Measurements from ENCODE around the gene TMEM123. TPM values are rescaled to one million over a fixed set of nuclear protein-coding genes. Genes with fewer than 3 reads are reported as not detected.

The TMEM123 gene
- total and polyA plus RNA-seq, 5 donors from 2014 or later: 330 to 771 (median 608) TPM

DNA sequence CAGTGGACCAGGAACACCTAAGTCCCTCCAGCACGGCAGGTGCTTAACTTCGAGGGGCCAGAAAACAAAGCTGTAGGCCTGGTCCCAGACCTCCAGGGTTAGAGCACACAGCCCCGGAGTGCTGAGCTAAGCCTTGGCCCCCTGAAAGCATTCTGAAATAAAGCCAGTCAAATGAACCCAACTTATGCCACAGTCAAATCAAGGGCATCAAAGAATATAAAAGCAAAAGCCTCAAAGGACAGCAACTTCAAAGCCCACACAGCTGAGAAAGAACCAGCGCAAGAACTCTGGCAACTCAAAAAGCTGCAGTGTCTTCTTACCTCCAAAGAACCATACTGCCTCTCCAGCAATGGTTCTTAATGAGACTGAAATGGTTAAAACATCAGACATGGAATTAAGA is 39.1 kb downstream of the TMEM123 start:
- Histone ChIP-seq H3K4me3 (ENCODE audit: low read depth, low read length) (peak overlapping the region; percentile 83), H3K27me3 (ENCODE audit: control insufficient read depth, insufficient read depth, low read length) (no peaks in the 10 kb centered on the region), H3K36me3 (ENCODE audit: control insufficient read depth, insufficient read depth, low read length) (peaks cover 5% of the 10 kb centered on the region), H3K4me1 (ENCODE audit: control insufficient read depth, insufficient read depth, low read length, poor library complexity, severe bottlenecking) (peaks cover 81% of the 10 kb centered on the region), H3K27ac (ENCODE audit: insufficient read depth, low read length, poor library complexity, severe bottlenecking) (peak overlapping the region; percentile 65), H3K9me3 (ENCODE audit: control insufficient read depth in 2 of 2, low read length in 2 of 2) (no peaks in the 10 kb centered on the region)
- DNase-seq (peak in 2 of 3 donors; percentile 43 to 65), ATAC-seq (ENCODE audit: low read depth in 2 of 2) (peak in 1 of 2 donors; percentile 4)
- peak overlapping the region; percentile 52 to 86 (median 84) for H3K4me3 Mint-ChIP-seq
- H3K36me3 Mint-ChIP-seq: peaks cover 21% of the 10 kb centered on the region
- H3K4me1 Mint-ChIP-seq: peaks cover 45 to 96% (median 74%) of the 10 kb centered on the region in 4 donors
- H3K27me3 Mint-ChIP-seq: no peaks in the 10 kb centered on the region
- H3K27ac Mint-ChIP-seq: peak overlapping the region; percentile 85 to 100 (median 90)
- peaks cover 0 to 3% (median 0%) of the 10 kb centered on the region in 7 donors for H3K9me3 Mint-ChIP-seq

DNA sequence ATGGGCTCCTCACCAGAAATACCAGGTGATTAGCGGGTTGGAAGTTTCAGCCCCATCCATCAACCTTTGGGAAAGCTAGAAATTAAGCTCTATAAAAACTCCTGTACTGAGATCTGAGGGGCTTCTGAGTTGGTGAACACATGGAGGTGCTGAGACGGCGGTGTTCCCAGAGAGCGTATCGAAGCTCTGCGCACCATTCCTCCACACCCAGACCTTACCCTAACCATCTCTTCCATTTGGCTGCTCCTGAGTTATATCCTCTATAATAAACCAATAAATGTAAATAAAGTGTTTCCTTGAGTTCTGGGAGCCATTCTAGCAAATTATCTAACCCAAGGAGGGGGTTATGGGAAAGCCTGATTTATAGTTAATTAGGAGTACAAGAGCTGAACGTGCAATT is 41.4 kb downstream of the TMEM123 start:
- Mint-ChIP-seq H3K27ac (peak overlapping the region; percentile 20 to 95 (median 59)), H3K27me3 (no peaks in the 10 kb centered on the region), H3K4me3 (peak overlapping the region in 1 of 4 donors; percentile 21), H3K4me1 (peaks cover 41 to 96% (median 69%) of the 10 kb centered on the region in 4 donors), H3K36me3 (peaks cover 25% of the 10 kb centered on the region), H3K9me3 (no peaks in the 10 kb centered on the region)
- peaks cover 84% of the 10 kb centered on the region for H3K4me1 ChIP-seq (ENCODE audit: control insufficient read depth, insufficient read depth, low read length, poor library complexity, severe bottlenecking)
- DNase-seq (no peak), ATAC-seq (ENCODE audit: low read depth in 2 of 2) (no peak)
- no peaks in the 10 kb centered on the region for H3K27me3 ChIP-seq (ENCODE audit: control insufficient read depth, insufficient read depth, low read length)
- H3K4me3 ChIP-seq (ENCODE audit: low read depth, low read length): peak overlapping the region; percentile 1
- H3K27ac ChIP-seq (ENCODE audit: insufficient read depth, low read length, poor library complexity, severe bottlenecking): no peak overlapping the region
- peaks cover 11% of the 10 kb centered on the region for H3K36me3 ChIP-seq (ENCODE audit: control insufficient read depth, insufficient read depth, low read length)
- no peaks in the 10 kb centered on the region for H3K9me3 ChIP-seq (ENCODE audit: control insufficient read depth in 2 of 2, low read length in 2 of 2)

DNA sequence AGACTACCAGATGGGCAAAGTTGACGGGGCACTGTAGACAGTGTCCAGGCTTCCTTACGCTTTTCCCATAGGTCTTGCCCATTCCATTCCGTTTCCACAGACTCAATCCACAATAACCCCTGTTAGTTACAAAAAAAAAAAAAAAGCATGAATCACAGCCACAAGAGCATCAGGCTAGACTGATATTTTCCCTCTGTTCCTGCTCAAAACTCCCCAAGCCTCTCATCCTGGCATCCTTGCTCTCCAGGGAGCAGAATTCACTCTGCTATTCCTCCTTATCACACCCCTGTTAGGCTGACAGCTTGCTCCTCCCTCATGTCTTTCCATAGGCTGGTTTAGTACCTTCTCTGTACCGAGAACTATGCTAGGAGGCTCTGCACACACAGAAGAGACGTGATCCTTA is 42.2 kb downstream of the TMEM123 start:
- Histone ChIP-seq H3K36me3 (ENCODE audit: control insufficient read depth, insufficient read depth, low read length) (peaks cover 18% of the 10 kb centered on the region), H3K9me3 (ENCODE audit: control insufficient read depth in 2 of 2, low read length in 2 of 2) (no peaks in the 10 kb centered on the region), H3K4me1 (ENCODE audit: control insufficient read depth, insufficient read depth, low read length, poor library complexity, severe bottlenecking) (peaks cover 83% of the 10 kb centered on the region), H3K27ac (ENCODE audit: insufficient read depth, low read length, poor library complexity, severe bottlenecking) (no peak overlapping the region), H3K27me3 (ENCODE audit: control insufficient read depth, insufficient read depth, low read length) (no peaks in the 10 kb centered on the region), H3K4me3 (ENCODE audit: low read depth, low read length) (peak overlapping the region; percentile 1)
- ATAC-seq (ENCODE audit: low read depth in 2 of 2) (no peak), DNase-seq (no peak)
- H3K27ac Mint-ChIP-seq: peak overlapping the region in 2 of 3 donors; percentile 80 to 89
- peaks cover 35 to 96% (median 70%) of the 10 kb centered on the region in 4 donors for H3K4me1 Mint-ChIP-seq
- no peaks in the 10 kb centered on the region for H3K27me3 Mint-ChIP-seq
- peak overlapping the region in 3 of 4 donors; percentile 68 to 75 (median 75) for H3K4me3 Mint-ChIP-seq
- peaks cover 32% of the 10 kb centered on the region for H3K36me3 Mint-ChIP-seq
- no peaks in the 10 kb centered on the region for H3K9me3 Mint-ChIP-seq

DNA sequence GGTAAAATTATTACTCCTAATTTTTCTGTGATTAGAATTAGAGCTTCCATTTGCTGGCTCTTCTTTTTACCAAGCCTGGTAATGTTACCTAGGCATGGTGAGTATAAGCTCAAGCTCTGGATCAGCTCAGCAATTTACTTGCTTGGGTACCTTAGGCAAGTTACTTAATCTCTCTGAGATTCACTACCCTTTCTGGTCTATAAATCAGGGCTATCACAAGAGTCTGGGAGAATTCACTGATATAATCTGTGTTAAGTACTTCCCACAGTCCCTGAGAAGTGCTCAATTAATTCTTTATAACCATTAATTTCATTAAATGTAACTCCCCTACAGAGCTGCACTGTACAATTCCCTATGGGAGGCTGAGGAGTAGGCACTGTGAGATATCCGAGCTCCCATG is 44.2 kb downstream of the TMEM123 start:
- no peak overlapping the region for H3K27ac ChIP-seq (ENCODE audit: insufficient read depth, low read length, poor library complexity, severe bottlenecking)
- no peak for DNase-seq
- H3K36me3 ChIP-seq (ENCODE audit: control insufficient read depth, insufficient read depth, low read length): peaks cover 25% of the 10 kb centered on the region
- H3K9me3 ChIP-seq (ENCODE audit: control insufficient read depth in 2 of 2, low read length in 2 of 2): no peaks in the 10 kb centered on the region
- peak overlapping the region; percentile 35 for H3K4me3 ChIP-seq (ENCODE audit: low read depth, low read length)
- H3K4me1 ChIP-seq (ENCODE audit: control insufficient read depth, insufficient read depth, low read length, poor library complexity, severe bottlenecking): peaks cover 74% of the 10 kb centered on the region
- Mint-ChIP-seq H3K36me3 (peaks cover 38% of the 10 kb centered on the region), H3K27me3 (no peaks in the 10 kb centered on the region), H3K9me3 (no peaks in the 10 kb centered on the region), H3K4me3 (peak overlapping the region in 1 of 4 donors; percentile 77), H3K27ac (peak overlapping the region; percentile 62 to 94 (median 78)), H3K4me1 (peaks cover 29 to 95% (median 60%) of the 10 kb centered on the region in 4 donors)
- no peak for ATAC-seq (ENCODE audit: low read depth in 2 of 2)
- H3K27me3 ChIP-seq (ENCODE audit: control insufficient read depth, insufficient read depth, low read length): no peaks in the 10 kb centered on the region

DNA sequence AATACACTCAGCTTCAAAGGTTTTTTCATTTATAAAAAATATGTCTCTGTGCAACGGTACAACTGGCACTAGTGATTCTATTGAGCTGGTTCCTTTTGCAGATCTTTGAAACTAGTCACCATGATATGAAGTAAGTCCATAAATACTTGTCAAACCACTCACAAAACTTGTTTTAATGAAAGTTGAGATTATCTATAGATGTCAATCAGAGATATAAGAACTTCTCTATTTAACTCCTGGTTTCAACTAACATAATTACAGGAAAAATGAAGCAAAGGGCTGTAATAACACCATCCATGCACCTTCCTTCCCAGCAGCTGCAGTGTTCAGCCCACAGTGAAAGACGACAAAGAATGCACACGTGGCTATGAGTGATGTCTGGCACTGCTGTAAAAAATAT is 44.7 kb downstream of the TMEM123 start:
- Histone ChIP-seq H3K9me3 (ENCODE audit: control insufficient read depth in 2 of 2, low read length in 2 of 2) (no peaks in the 10 kb centered on the region), H3K4me3 (ENCODE audit: low read depth, low read length) (peak overlapping the region; percentile 35), H3K27me3 (ENCODE audit: control insufficient read depth, insufficient read depth, low read length) (no peaks in the 10 kb centered on the region), H3K4me1 (ENCODE audit: control insufficient read depth, insufficient read depth, low read length, poor library complexity, severe bottlenecking) (peaks cover 73% of the 10 kb centered on the region), H3K27ac (ENCODE audit: insufficient read depth, low read length, poor library complexity, severe bottlenecking) (no peak overlapping the region), H3K36me3 (ENCODE audit: control insufficient read depth, insufficient read depth, low read length) (peaks cover 29% of the 10 kb centered on the region)
- H3K4me3 Mint-ChIP-seq: peak overlapping the region; percentile 0 to 77 (median 30)
- peaks cover 31 to 95% (median 61%) of the 10 kb centered on the region in 4 donors for H3K4me1 Mint-ChIP-seq
- peak overlapping the region; percentile 4 to 94 (median 62) for H3K27ac Mint-ChIP-seq
- H3K27me3 Mint-ChIP-seq: no peaks in the 10 kb centered on the region
- H3K36me3 Mint-ChIP-seq: peaks cover 39% of the 10 kb centered on the region
- H3K9me3 Mint-ChIP-seq: no peaks in the 10 kb centered on the region
- DNase-seq (no peak), ATAC-seq (ENCODE audit: low read depth in 2 of 2) (no peak)

DNA sequence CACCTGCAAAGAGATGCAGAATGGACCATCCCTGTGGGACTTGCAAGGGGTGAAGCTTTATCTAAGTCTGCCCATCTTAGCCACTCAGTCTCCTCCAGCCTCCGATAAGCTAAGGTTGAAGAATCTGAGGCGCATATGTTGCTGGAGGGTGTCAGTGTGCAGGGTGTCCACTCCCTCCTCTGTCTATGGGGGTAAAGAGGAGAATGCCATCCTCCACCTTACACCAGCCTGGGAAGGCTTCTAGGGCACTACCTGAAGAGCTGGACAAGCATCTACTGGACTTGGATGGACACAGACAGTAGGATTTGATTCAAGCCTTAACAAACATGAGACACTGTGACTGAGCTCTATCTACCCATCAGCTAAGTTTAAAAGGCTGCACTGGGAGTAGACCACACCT is 46.5 kb downstream of the TMEM123 start:
- Histone ChIP-seq H3K36me3 (ENCODE audit: control insufficient read depth, insufficient read depth, low read length) (peaks cover 47% of the 10 kb centered on the region), H3K9me3 (ENCODE audit: control insufficient read depth in 2 of 2, low read length in 2 of 2) (no peaks in the 10 kb centered on the region), H3K4me1 (ENCODE audit: control insufficient read depth, insufficient read depth, low read length, poor library complexity, severe bottlenecking) (peaks cover 65% of the 10 kb centered on the region), H3K4me3 (ENCODE audit: low read depth, low read length) (peak overlapping the region; percentile 28), H3K27ac (ENCODE audit: insufficient read depth, low read length, poor library complexity, severe bottlenecking) (no peak overlapping the region), H3K27me3 (ENCODE audit: control insufficient read depth, insufficient read depth, low read length) (no peaks in the 10 kb centered on the region)
- DNase-seq: no peak
- Mint-ChIP-seq H3K4me1 (peaks cover 46 to 94% (median 65%) of the 10 kb centered on the region in 4 donors), H3K4me3 (peak overlapping the region in 1 of 4 donors; percentile 59), H3K27me3 (no peaks in the 10 kb centered on the region), H3K27ac (peak overlapping the region in 2 of 3 donors; percentile 62 to 83), H3K36me3 (peaks cover 49% of the 10 kb centered on the region), H3K9me3 (no peaks in the 10 kb centered on the region)
- no peak for ATAC-seq (ENCODE audit: low read depth in 2 of 2)

DNA sequence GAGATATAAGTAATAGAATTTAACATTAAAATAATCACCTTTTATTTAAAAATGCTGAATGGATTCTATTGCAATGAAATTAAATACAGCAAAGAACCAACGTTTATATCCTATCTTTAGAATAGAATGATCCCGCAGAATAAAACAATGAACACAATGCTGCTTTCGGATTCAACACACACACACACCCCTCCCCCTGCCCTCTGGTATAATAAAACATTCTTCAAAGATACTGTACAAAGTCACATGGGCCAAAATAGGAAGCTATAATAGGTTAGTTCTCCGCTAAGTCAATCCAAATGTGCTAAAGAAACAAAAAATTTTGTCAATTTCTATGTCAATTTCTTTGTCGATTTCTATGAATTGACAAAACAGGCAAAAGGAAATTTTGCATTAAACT is 47.1 kb downstream of the TMEM123 start:
- Mint-ChIP-seq H3K36me3 (peaks cover 51% of the 10 kb centered on the region), H3K4me1 (peaks cover 47 to 91% (median 63%) of the 10 kb centered on the region in 4 donors), H3K27ac (peak overlapping the region in 1 of 3 donors; percentile 62), H3K9me3 (no peaks in the 10 kb centered on the region), H3K27me3 (no peaks in the 10 kb centered on the region), H3K4me3 (peak overlapping the region in 1 of 4 donors; percentile 27)
- Histone ChIP-seq H3K36me3 (ENCODE audit: control insufficient read depth, insufficient read depth, low read length) (peaks cover 52% of the 10 kb centered on the region), H3K4me3 (ENCODE audit: low read depth, low read length) (no peak overlapping the region), H3K9me3 (ENCODE audit: control insufficient read depth in 2 of 2, low read length in 2 of 2) (no peaks in the 10 kb centered on the region), H3K27me3 (ENCODE audit: control insufficient read depth, insufficient read depth, low read length) (no peaks in the 10 kb centered on the region), H3K4me1 (ENCODE audit: control insufficient read depth, insufficient read depth, low read length, poor library complexity, severe bottlenecking) (peaks cover 59% of the 10 kb centered on the region), H3K27ac (ENCODE audit: insufficient read depth, low read length, poor library complexity, severe bottlenecking) (no peak overlapping the region)
- ATAC-seq (ENCODE audit: low read depth in 2 of 2): no peak
- DNase-seq: no peak

DNA sequence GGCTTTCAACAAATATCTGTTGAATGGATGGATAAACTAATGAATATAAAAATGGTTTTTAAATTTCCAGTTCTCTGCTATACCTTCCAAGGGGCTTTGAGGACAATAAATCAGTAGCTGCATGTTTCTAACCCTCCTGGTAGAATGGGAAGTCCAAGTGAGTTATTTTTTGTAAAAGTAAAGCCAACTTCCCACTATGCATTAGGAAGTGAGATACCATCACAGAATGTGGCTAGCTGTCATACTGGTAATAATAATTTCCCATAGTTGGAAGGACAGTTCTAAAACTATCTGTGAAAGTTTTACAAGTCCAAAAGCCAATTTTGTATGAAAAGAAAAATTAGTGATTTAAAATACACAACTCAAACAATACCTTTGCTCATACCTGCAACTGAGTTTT is 50.0 kb downstream of the TMEM123 start:
- no peak for DNase-seq
- Mint-ChIP-seq H3K27ac (peak overlapping the region in 1 of 3 donors; percentile 7), H3K4me1 (peaks cover 50 to 83% (median 56%) of the 10 kb centered on the region in 4 donors), H3K9me3 (no peaks in the 10 kb centered on the region), H3K36me3 (peaks cover 51% of the 10 kb centered on the region), H3K4me3 (peak overlapping the region in 1 of 4 donors; percentile 43), H3K27me3 (no peaks in the 10 kb centered on the region)
- Histone ChIP-seq H3K27me3 (ENCODE audit: control insufficient read depth, insufficient read depth, low read length) (no peaks in the 10 kb centered on the region), H3K27ac (ENCODE audit: insufficient read depth, low read length, poor library complexity, severe bottlenecking) (peak overlapping the region; percentile 15), H3K36me3 (ENCODE audit: control insufficient read depth, insufficient read depth, low read length) (peaks cover 69% of the 10 kb centered on the region), H3K4me1 (ENCODE audit: control insufficient read depth, insufficient read depth, low read length, poor library complexity, severe bottlenecking) (peaks cover 46% of the 10 kb centered on the region), H3K9me3 (ENCODE audit: control insufficient read depth in 2 of 2, low read length in 2 of 2) (no peaks in the 10 kb centered on the region), H3K4me3 (ENCODE audit: low read depth, low read length) (peak overlapping the region; percentile 31)
- ATAC-seq (ENCODE audit: low read depth in 2 of 2): no peak
